A549 (cell line): ENCODE results near the gene MRPL51. TPM values are rescaled to one million over a fixed set of nuclear protein-coding genes. Genes with fewer than 3 reads are reported as not detected.

ENCODE experiments used
- ATAC-seq, 2 experiments: fragments of 200-7000 bp in 1 of 2; fragments of >200 bp in 1 of 2; cut with Nextera tagmentation in 1 of 2; cut with Tn5 transposase in 1 of 2; 3 replicates each; pipeline versions ENCODE4 v1.8.0 to v1.9.1; 2018 to 2020; ENCODE audit warnings: mild to moderate bottlenecking in 1 of 2, moderate library complexity in 1 of 2
- CTCF ChIA-PET: fragments of 300-600 bp; sonication (Branson Sonifier 250); formaldehyde crosslinking; extraction: SDS; loops from one replicate; lab custom pipeline; 2021; ENCODE audit warnings: antibody characterized with exemption, inconsistent platforms; lab: Yijun Ruan, JAX
- POLR2A ChIA-PET: fragments of 350-600 bp; formaldehyde crosslinking; extraction: SDS; loops from one replicate; lab custom pipeline; 2021; ENCODE audit warnings: antibody characterized with exemption, inconsistent platforms; lab: Yijun Ruan, JAX
- DNase-seq, 2 experiments: peaks; one replicate each; pipeline versions ENCODE4 v3.0.0 to v3.0.0-alpha.2; 2011 to 2016; ENCODE audit warnings: low read depth in 1 of 2, low spot score in 1 of 2
- FAIRE-seq: peaks from 2 replicates; lab custom pipeline; 2011; peaks lifted over from hg19 to GRCh38; lab: Jason Lieb, UNC
- H3K27ac ChIP-seq, 2 experiments: fragments of >200 bp; sonication (Bioruptor Twin); formaldehyde crosslinking; 3 replicates each; pipeline ENCODE4 v1.5.1; 2016 to 2017
- H3K4me1 ChIP-seq: fragments of >200 bp; sonication (Bioruptor Twin); formaldehyde crosslinking; 3 replicates; pipeline ENCODE4 v1.6.1; 2016
- H3K4me2 ChIP-seq: fragments of >200 bp; sonication (Bioruptor Twin); formaldehyde crosslinking; 3 replicates; pipeline ENCODE4 v1.6.1; 2016
- H3K4me3 ChIP-seq: fragments of >200 bp; sonication (Bioruptor Twin); formaldehyde crosslinking; 3 replicates; pipeline ENCODE4 v1.5.1; 2016
- H3K9me3 ChIP-seq: fragments of >200 bp; sonication (Bioruptor Twin); formaldehyde crosslinking; 3 replicates; pipeline ENCODE4 v1.6.1; 2016
- ATOH8 ChIP-seq: fragments of 250-450 bp; sonication (Bioruptor Pico); IDR thresholded peaks from 2 replicates; pipeline ENCODE4 v1.5.0; 2020; ENCODE audit warnings: low read depth, mild to moderate bottlenecking, moderate library complexity
- BHLHE40 ChIP-seq: IDR thresholded peaks from 2 replicates; pipeline ENCODE4 v1.6.1; 2012; ENCODE audit warnings: low read depth, low read length, inconsistent platforms
- CEBPB ChIP-seq, 2 experiments: fragments of >200 bp in 1 of 2; sonication (Bioruptor Twin) in 1 of 2; formaldehyde crosslinking in 1 of 2; IDR thresholded peaks; 2 replicates each; pipeline ENCODE4 v1.6.1; 2012 to 2016
- ELK1 ChIP-seq: fragments of 150-350 bp; IDR thresholded peaks from 2 replicates; pipeline ENCODE4 v1.6.1; 2014; ENCODE audit warnings: low read depth, mild to moderate bottlenecking, low read length
- EP300 ChIP-seq, 2 experiments: fragments of >200 bp; sonication (Bioruptor Twin); formaldehyde crosslinking; IDR thresholded peaks; 2 replicates in 1 of 2; 3 replicates in 1 of 2; pipeline ENCODE4 v1.6.1; 2016 to 2017
- FOSB ChIP-seq: fragments of 250-450 bp; sonication (Bioruptor Pico); IDR thresholded peaks from 2 replicates; pipeline ENCODE4 v1.5.0; 2020; ENCODE audit warnings: mild to moderate bottlenecking, moderate library complexity
- FOSL2 ChIP-seq, 2 experiments: fragments of 450-650 bp in 1 of 2; fragments of >200 bp in 1 of 2; sonication (Bioruptor Twin) in 1 of 2; formaldehyde crosslinking; IDR thresholded peaks; 2 replicates each; pipeline versions ENCODE4 v1.5.0 to v1.6.1; 2016 to 2020; ENCODE audit warnings: mild to moderate bottlenecking in 1 of 2, moderate library complexity in 1 of 2
- FOXS1 ChIP-seq: fragments of 250-450 bp; sonication (Bioruptor Pico); IDR thresholded peaks from 2 replicates; pipeline ENCODE4 v1.5.0; 2020; ENCODE audit warnings: mild to moderate bottlenecking, moderate library complexity
- HEYL ChIP-seq: fragments of 250-450 bp; sonication (Bioruptor Pico); IDR thresholded peaks from 2 replicates; pipeline ENCODE4 v1.8.0; 2021; ENCODE audit warnings: mild to moderate bottlenecking, moderate library complexity
- HMGXB4 ChIP-seq: fragments of 250-450 bp; sonication (Bioruptor Pico); IDR thresholded peaks from 2 replicates; pipeline ENCODE4 v1.5.0; 2021; ENCODE audit warnings: mild to moderate bottlenecking, moderate library complexity, borderline replicate concordance
- HOXA7 ChIP-seq: fragments of 250-450 bp; sonication (Bioruptor Pico); IDR thresholded peaks from 2 replicates; pipeline ENCODE4 v1.5.0; 2020; ENCODE audit warnings: mild to moderate bottlenecking, moderate library complexity
- HOXB13 ChIP-seq: fragments of 250-450 bp; sonication (Bioruptor Pico); IDR thresholded peaks from 2 replicates; pipeline ENCODE4 v1.5.0; 2020; ENCODE audit warnings: low read depth, mild to moderate bottlenecking, moderate library complexity
- JUN ChIP-seq, 2 experiments: fragments of >200 bp; sonication (Bioruptor Twin); formaldehyde crosslinking; IDR thresholded peaks; 2 replicates in 1 of 2; 3 replicates in 1 of 2; pipeline ENCODE4 v1.6.1; 2016 to 2017
- MYC ChIP-seq: IDR thresholded peaks from 2 replicates; pipeline ENCODE4 v1.6.1; 2012; ENCODE audit warnings: mild to moderate bottlenecking, inconsistent platforms, low read length, improper control_type of control experiment, borderline replicate concordance
- NR3C1 ChIP-seq: fragments of >200 bp; sonication (Bioruptor Twin); formaldehyde crosslinking; IDR thresholded peaks from 3 replicates; pipeline ENCODE4 v1.6.1; 2017
- RAD21 ChIP-seq, 2 experiments: fragments of >200 bp in 1 of 2; sonication (Bioruptor Twin) in 1 of 2; formaldehyde crosslinking in 1 of 2; IDR thresholded peaks in 1 of 2; conservative IDR thresholded peaks in 1 of 2; 2 replicates in 1 of 2; 3 replicates in 1 of 2; pipeline ENCODE4 v1.6.1; 2012 to 2018; ENCODE audit warnings: inconsistent platforms in 1 of 2
- REST ChIP-seq: fragments of 200-600 bp; sonication (generic); IDR thresholded peaks from 2 replicates; pipeline ENCODE4 v1.6.1; 2016; ENCODE audit warnings: antibody characterized with exemption, mild to moderate bottlenecking, moderate library complexity
- SMC3 ChIP-seq: fragments of >200 bp; sonication (Bioruptor Twin); formaldehyde crosslinking; IDR thresholded peaks from 3 replicates; pipeline ENCODE4 v1.6.1; 2018; ENCODE audit warnings: inconsistent platforms
- ZNF302 ChIP-seq: fragments of 250-450 bp; sonication (Bioruptor Pico); IDR thresholded peaks from 2 replicates; pipeline ENCODE4 v1.9.0; 2021; ENCODE audit warnings: inconsistent platforms, mild to moderate bottlenecking, moderate library complexity
- WGBS: methylation state at CpG from one replicate; pipeline ENCODE4 v1.1.6; 2017; ENCODE audit errors: missing lambda C conversion rate; 5-methylcytosine and 5-hydroxymethylcytosine counted together
- polyA plus RNA-seq, 4 experiments: library from polyadenylated mRNA; depleted of rRNA in 3 of 4; stranded (reverse); fragments of >200 nt; fragmentation: RNase III in 1 of 4; extraction: RNeasy Plus Mini Kit Qiagen cat#74134 plus additional on column Dnase treatment in 1 of 4; gene quantifications; 2 replicates in 3 of 4; 3 replicates in 1 of 4; pipeline ENCODE4 v1.2.3, GENCODE V29; 2011 to 2017

MRPL51 gene
- polyA plus RNA-seq, 2 of the 4 experiments (the other 2 are of a cell fraction) = 272 to 337 TPM

- ATAC-seq (no peak), FAIRE-seq (no peak), DNase-seq (no peak)
- 0 out of 3 replicates have a peak, but pooled peaks cover 5% of the 10 kb centered on the region for H3K4me1 ChIP-seq
- H3K4me3 ChIP-seq = no peak overlapping the region
- no peak overlapping the region for H3K27ac ChIP-seq
- POLR2A ChIA-PET = interaction anchor here (0.8 to 3.9 kb wide), 2 partner anchors 9 to 10 kb away, joined by 3 to 27 read pairs; partner anchors contain the start of genes TAPBPL and VAMP1
- CTCF ChIA-PET = interaction anchor here (0.8 to 9.3 kb wide), 10 partner anchors 9 to 181 kb away, joined by 3 to 92 read pairs (median 4); partner anchors contain the start of gene TAPBPL
- 86% methylated on average over 10 of the region's 10 CpGs for WGBS
- H3K9me3 ChIP-seq = no peaks in the 10 kb centered on the region
- H3K4me2 ChIP-seq = no peak overlapping the region
- no peak for TF ChIP-seq EP300 (IDR thresholded peaks at IDR 0.05)
- TF ChIP-seq ELK1 = no peak
- TF ChIP-seq HMGXB4 (CRISPR knock-in tag) = no peak
- TF ChIP-seq CEBPB (IDR thresholded peaks at IDR 0.05) = no peak
- no peak for TF ChIP-seq REST
- TF ChIP-seq FOSL2 (IDR thresholded peaks at IDR 0.05) = no peak
- TF ChIP-seq FOSL2 (CRISPR knock-in tag; IDR thresholded peaks at IDR 0.05) = no peak
- TF ChIP-seq BHLHE40 = no peak
- TF ChIP-seq ZNF302 (CRISPR knock-in tag) = no peak
- TF ChIP-seq FOSB (CRISPR knock-in tag) = no peak
- no peak for TF ChIP-seq HOXA7 (CRISPR knock-in tag)
- no peak for TF ChIP-seq HEYL
- no peak for TF ChIP-seq FOXS1 (CRISPR knock-in tag)
- no peak for TF ChIP-seq RAD21 (conservative IDR thresholded peaks at IDR 0.05 in 1 of 2, IDR thresholded peaks at IDR 0.05 in 1 of 2)
- TF ChIP-seq HOXB13 = no peak
- TF ChIP-seq NR3C1 = no peak
- no peak for TF ChIP-seq ATOH8
- TF ChIP-seq JUN (IDR thresholded peaks at IDR 0.05) = no peak
- no peak for TF ChIP-seq SMC3
- no peak for TF ChIP-seq MYC
Observed at GRCh38 chr12:6460751-6461371, 32.2 kb downstream of the MRPL51 start.
